Kidney epithelial cell (primary cell): ENCODE data around the gene PTCRA. TPM values are rescaled to one million over a fixed set of nuclear protein-coding genes. Genes with fewer than 3 reads are reported as not detected.
"Not testable (repeated sequence)": the region's sequence is repeated elsewhere in the genome, so short reads cannot be mapped to it uniquely, and the experiment has no call there.

Experiments
- DNase-seq: peaks from one replicate; pipeline ENCODE4 v3.0.0-alpha.2; 2010; ENCODE audit warnings: low read depth
- H3K27me3 ChIP-seq: 2 replicates; pipeline ENCODE4 v1.6.0; 2011; ENCODE audit warnings: low read length; ENCODE audit not compliant: control insufficient read depth, insufficient read depth
- H3K36me3 ChIP-seq: 2 replicates; pipeline ENCODE4 v1.5.1; 2011; ENCODE audit warnings: low read length; ENCODE audit not compliant: control insufficient read depth, insufficient read depth
- H3K4me3 ChIP-seq: 2 replicates; pipeline ENCODE4 v1.5.1; 2011; ENCODE audit warnings: low read depth, mild to moderate bottlenecking, control low read depth, low read length
- CTCF ChIP-seq: IDR thresholded peaks from 2 replicates; pipeline ENCODE4 v1.5.1; 2011; ENCODE audit warnings: mild to moderate bottlenecking, moderate library complexity, low read length, control low read depth, inconsistent platforms; ENCODE audit not compliant: insufficient read depth, poor library complexity, severe bottlenecking
- total RNA-seq: library from RNA; depleted of rRNA; stranded (reverse); fragments of >200 nt; gene quantifications from 2 replicates; pipeline ENCODE4 v1.2.3, GENCODE V29; 2015

The PTCRA gene
- total RNA-seq, 1 donor from 2014 or later, result not detected

GRCh38 chr6:42891199-42891722 lies 24.6 kb upstream of the PTCRA start:
- Histone ChIP-seq H3K27me3 (no peaks in the 10 kb centered on the region), H3K36me3 (no peaks in the 10 kb centered on the region), H3K4me3 (peak overlapping the region; percentile 69)
- DNase-seq, result no peak
- no peak for TF ChIP-seq CTCF

GRCh38 chr6:42894041-42894828 lies 21.6 kb upstream of the PTCRA start:
- not testable (repeated sequence) for H3K36me3 ChIP-seq, DNase-seq, H3K4me3 ChIP-seq, H3K27me3 ChIP-seq

- H3K4me3 ChIP-seq, result no peak overlapping the region
- no peaks in the 10 kb centered on the region for H3K27me3 ChIP-seq
- no peak for DNase-seq
- H3K36me3 ChIP-seq, result no peaks in the 10 kb centered on the region
- no peak for TF ChIP-seq CTCF
These were observed 19.6 kb upstream of the PTCRA start for GRCh38 chr6:42896178-42896719.

- DNase-seq, result no peak
- Histone ChIP-seq H3K36me3 (no peaks in the 10 kb centered on the region), H3K4me3 (no peak overlapping the region), H3K27me3 (no peaks in the 10 kb centered on the region)
- peak; percentile 56 for TF ChIP-seq CTCF
These were observed 16.9 kb upstream of the PTCRA start for GRCh38 chr6:42898891-42899361.

GRCh38 chr6:42899871-42900270 lies 16.0 kb upstream of the PTCRA start:
- no peaks in the 10 kb centered on the region for H3K27me3 ChIP-seq
- no peak for DNase-seq
- H3K36me3 ChIP-seq, result no peaks in the 10 kb centered on the region
- no peak for TF ChIP-seq CTCF
- no peak overlapping the region for H3K4me3 ChIP-seq

GRCh38 chr6:42901538-42901957 lies 14.3 kb upstream of the PTCRA start:
- DNase-seq, result no peak
- no peaks in the 10 kb centered on the region for H3K36me3 ChIP-seq
- no peaks in the 10 kb centered on the region for H3K27me3 ChIP-seq
- TF ChIP-seq CTCF, result peak; percentile 69
- no peak overlapping the region for H3K4me3 ChIP-seq

- not testable (repeated sequence) for H3K27me3 ChIP-seq, H3K4me3 ChIP-seq, H3K36me3 ChIP-seq, DNase-seq
These were observed 13.2 kb upstream of the PTCRA start for GRCh38 chr6:42902429-42903263.
